GM18498 (cell line): ENCODE data around the gene MORN3.
"Not testable (repeated sequence)": the region's sequence is repeated elsewhere in the genome, so short reads cannot be mapped to it uniquely, and the experiment has no call there.

Source experiments
- ATAC-seq: cut with Tn5 transposase; IDR thresholded peaks from one replicate; pipeline ENCODE4 v1.9.1; 2021; ENCODE audit warnings: mild to moderate bottlenecking, moderate library complexity; ENCODE audit not compliant: unreplicated experiment

Gene MORN3

GRCh38 chr12:121669521-121669900 lies at the start of gene MORN3:
MORN3 (minus strand) TSS chr12:121669654; CDS start chr12:121669483, 171 bp downstream.
- no peak for ATAC-seq

DNA sequence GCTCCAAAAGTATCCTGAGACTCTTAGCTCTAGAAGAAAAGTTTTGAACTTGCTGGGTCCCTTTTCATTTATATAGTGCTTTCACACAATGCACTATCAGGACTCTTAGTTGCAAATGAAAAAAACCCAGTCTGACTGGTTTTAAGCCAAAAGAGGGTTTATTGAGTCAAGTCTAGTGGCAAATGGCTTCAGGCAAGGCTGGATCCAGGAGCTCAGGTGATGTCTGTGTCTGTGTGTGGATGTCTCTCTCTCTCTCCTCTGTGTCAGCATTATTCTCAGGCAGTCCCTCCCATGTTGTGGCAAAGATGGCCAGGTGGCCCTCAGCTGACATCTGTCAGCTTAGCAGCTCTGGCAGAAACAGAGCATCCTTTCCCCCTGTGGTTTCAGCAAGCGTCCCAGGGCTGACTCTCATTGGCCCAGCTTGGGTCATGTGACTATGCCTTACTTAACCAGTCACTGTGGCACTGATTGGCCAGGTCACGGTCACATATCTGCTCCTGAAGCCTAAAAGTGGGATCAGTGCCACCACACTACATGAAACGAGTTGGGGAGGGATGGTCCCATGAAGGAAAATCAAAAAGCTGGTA lies 49.3 kb upstream of the MORN3 start:
- no peak for ATAC-seq

DNA sequence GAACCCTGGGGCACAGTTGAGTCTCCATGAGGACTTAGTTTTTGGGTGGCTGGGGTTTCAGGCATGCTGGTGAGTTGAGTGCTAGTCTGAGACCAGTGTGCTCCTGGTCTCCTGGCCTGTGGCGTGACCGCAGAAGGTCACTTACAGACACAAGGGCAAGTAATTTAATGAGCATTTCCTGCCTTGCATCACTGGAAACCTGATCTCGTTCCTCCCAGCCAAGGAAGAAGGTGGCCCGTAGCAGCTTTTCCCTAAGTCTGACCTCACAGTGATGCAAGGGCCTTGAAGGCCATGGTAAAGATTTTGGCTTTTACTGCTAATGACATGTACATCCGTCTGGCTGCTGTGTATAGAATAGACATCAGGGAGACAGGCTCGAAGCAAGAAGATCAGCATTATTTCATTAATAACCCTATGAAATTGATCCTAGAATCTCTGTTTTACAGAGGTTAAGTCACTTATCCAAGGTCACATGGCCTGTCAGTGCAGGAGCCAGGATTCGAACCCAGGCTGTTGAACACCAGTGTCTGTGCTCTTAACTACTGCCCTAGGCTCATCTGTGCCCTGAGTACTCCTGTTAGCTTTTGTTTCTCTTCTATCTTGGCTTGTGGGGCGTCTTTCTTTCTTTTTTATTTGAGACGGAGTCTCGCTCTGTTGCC lies 47.7 kb upstream of the MORN3 start:
- no peak for ATAC-seq

DNA sequence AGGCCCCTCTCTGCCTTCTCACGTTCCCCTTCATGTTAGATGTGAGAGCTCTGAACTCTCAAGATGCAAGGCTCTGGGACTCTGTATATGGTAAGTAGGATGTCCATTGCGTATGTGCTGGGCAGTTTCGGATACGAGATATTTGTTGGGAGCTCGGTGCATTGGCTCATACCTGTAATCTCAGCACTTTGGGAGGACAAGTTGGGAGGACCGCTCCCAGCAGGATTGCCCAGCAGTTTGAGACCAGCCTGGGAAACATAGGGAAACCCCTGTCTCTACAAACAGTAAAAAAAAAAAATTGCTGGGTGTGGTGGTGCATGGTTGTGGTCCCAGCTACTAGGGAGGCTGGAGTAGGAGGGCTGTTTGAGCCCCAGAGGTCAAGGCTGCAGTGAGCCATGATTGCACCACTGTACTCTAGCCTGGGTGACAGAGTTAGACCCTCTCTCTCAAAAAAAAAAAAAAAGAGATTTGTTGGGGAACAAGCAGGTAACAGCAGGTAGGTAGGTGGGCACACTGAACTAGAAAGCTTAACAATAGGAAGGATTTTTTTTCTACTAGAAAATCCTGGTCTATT lies 46.5 kb upstream of the MORN3 start:
- ATAC-seq: no peak

GRCh38 chr12:121715055-121715454 lies 45.6 kb upstream of the MORN3 start:
- ATAC-seq: not testable (repeated sequence)

DNA sequence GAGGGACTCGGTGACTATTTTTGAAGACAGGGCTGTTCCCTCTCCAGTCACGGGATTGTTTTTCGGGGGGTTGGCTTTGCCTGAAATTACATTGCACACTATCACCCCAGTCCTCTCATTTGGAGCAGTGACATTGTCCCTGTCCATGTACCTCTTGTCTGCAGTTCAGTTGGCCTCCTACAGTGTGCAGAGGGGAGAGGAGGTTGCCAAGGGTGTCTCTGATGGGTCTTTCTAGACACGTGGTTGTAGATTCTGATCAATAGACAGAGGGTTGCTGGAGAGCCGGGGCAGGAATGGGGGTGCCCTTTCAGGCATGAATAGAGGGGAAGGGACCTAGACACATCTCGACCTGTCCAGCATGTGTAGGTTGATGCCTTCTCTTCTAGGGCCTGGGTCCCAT lies 44.3 kb upstream of the MORN3 start:
- no peak for ATAC-seq

- no peak for ATAC-seq
These were observed 43.9 kb upstream of the MORN3 start for GRCh38 chr12:121713257-121713777.

- ATAC-seq: peak; percentile 86
These were observed 43.2 kb upstream of the MORN3 start, which contains the start of gene TMEM120B for GRCh38 chr12:121712461-121713256. TMEM120B (plus strand) TSS chr12:121712752; CDS start chr12:121712896, 144 bp downstream.

DNA sequence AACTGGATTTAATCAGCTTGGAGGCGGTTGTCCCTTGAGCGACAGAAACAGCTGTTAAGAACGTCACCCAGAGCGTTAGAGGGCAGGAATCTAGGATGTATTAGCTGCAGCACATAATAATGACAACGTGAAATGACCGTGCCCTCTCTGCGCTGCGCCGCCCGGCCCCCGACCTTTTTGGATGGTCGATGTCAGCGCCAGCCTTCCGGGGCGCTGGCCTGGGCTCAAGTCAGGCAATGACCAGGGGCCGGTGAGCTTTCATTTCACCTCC lies 42.7 kb upstream of the MORN3 start:
- ATAC-seq: peak; percentile 23

DNA sequence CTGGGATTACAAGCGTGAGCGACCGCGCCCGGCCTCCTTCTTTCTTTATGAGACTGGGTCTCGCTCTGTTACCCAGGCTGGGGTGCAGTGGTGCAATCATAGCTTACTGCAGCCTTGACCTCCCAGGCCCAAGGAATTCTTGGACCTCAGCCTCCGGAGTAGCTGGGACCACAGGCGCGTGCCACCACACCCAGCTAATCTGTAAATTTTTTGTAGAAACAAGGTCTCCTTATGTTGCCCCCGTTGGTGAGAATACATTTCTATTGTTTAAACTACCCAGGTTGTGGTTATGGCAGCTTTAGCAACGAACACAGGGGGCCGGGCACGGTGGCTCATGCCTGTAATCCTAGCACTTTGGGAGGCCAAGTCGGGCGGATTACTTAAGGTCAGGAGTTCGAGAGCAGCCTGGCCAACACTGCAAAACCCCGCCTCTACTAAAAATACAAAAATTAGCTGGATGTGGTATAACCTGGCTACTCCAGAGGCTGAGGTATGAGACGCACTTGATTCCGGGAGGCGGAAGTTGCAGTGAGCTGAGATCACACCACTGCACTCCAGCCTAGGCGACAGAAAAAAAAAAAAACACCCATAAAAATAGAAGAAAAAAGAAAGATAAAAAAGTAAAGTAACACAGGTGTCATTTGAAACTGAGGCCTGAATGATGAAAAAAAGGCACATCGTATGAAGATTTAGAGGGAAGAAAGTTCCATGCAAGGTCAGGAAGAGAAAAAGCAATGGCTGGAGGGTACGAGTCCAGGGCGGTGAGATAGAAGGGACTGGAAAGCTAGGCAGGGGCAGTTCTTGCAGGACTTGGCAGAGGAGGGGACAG lies 42.1 kb upstream of the MORN3 start:
- no peak for ATAC-seq

- no peak for ATAC-seq
These were observed 40.1 kb upstream of the MORN3 start for GRCh38 chr12:121709478-121709961.

GRCh38 chr12:121709064-121709424 lies 39.6 kb upstream of the MORN3 start:
- not testable (repeated sequence) for ATAC-seq

GRCh38 chr12:121708313-121709063 lies 39.0 kb upstream of the MORN3 start:
- ATAC-seq: no peak

DNA sequence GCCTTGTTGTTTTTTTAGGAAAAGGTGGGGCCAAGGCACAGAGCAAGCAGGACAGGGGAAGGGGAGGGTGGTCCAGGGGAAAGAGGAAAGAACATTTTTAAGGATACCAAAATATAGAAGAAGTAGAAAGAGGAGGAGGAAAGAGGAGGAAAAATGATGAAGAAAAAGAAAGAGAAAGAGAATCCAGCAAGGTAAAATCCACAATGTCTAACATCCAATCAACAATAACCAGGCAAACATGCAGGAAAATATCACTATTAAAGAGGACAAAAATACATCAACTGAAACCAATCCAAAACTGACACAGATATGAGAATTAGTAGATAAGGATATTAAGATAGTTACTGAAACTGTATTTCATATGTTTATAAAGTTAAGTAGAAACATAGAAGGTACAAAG lies 36.1 kb upstream of the MORN3 start:
- no peak for ATAC-seq

GRCh38 chr12:121702944-121703343 lies 33.5 kb upstream of the MORN3 start:
- no peak for ATAC-seq

DNA sequence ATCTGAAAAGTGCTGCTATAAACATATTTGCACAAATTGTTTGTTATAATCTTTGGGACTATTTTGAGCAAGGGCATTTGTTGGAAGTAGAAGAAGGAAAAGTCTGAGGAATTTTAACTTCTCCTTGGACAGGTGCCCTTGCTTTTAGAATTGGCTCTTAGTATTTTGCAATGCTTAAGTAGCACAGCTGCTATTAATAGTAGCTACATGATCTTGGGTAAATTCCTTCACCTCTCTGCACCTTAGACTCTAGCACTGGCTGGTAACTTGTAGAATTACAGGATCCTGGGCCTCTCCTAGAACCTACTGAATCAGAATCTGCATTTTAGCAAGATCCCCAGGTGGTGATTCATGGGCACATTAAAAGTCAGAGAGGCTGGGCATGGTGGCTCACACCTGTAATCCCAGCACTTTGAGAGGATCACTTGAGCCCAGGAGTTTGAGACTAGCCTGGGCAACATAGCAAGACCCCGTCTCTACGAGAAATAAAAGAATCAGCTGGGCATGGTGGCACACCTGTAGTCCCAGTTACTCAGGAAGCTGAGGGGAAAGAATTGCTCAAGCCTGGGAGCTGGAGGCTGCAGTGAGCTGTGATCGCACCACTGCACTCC lies 32.3 kb upstream of the MORN3 start:
- no peak for ATAC-seq

- not testable (repeated sequence) for ATAC-seq
These were observed 28.4 kb upstream of the MORN3 start for GRCh38 chr12:121697861-121698260.

- ATAC-seq: no peak
These were observed 27.7 kb upstream of the MORN3 start for GRCh38 chr12:121697093-121697698.

GRCh38 chr12:121693155-121693687 lies 23.8 kb upstream of the MORN3 start:
- no peak for ATAC-seq
